ENCODE data around the gene TCHH. TPM values are rescaled to one million over a fixed set of nuclear protein-coding genes. Genes with fewer than 3 reads are reported as not detected.

TCHH gene
- total and polyA plus RNA-seq, 10 of the 15 experiments (the other 5 are each of a cell fraction or from before 2014, with no cell fraction given), result not detected

DNA sequence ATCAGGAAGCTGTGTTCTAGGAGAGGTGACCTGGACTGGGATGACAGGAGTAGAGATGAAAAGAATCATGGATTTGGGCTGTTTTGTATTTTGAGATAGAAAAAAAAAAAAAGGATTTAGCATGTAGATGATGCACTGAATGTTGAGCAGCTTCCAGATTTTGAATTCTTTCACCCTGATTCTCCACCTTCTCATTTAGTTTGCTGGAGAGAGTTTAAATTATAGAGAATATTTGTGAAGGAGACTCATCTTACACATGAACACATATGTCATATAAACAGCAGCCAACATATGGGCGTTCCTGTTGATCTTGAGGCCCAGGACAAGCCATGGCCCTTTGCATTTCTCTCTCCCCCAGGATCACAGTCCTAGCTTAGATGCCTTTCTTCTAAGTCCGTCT lies 36.4 kb upstream of the TCHH start:
- H3K4me2 ChIP-seq (ENCODE audit: control insufficient read depth, insufficient read depth), result no peak overlapping the region
- no peaks in the 10 kb centered on the region for H3K36me3 ChIP-seq (ENCODE audit: control insufficient read depth in 2 of 2, insufficient read depth in 2 of 2, low read length in 1 of 2)
- H2AFZ ChIP-seq (ENCODE audit: control insufficient read depth, low read depth, low read length), result no peak overlapping the region
- 0% methylated on average over 2 of the region's 2 CpGs for WGBS (ENCODE audit: insufficient coverage, insufficient replicate concordance, low lambda C conversion rate, missing lambda C conversion rate)
- CTCF ChIA-PET, result interaction anchor here (0.6 kb wide), 1 partner anchor 19 kb away, joined by 3 read pairs; no protein-coding TSS in a partner anchor
- ATAC-seq (no peak), FAIRE-seq (no peak), DNase-seq (ENCODE audit: low read depth, low spot score) (no peak)
- intact Hi-C loops (cut with micrococcal nuclease; ENCODE audit: unreplicated experiment) (no loop called here), in situ Hi-C loops (cut with MboI) (no loop called here)
- H4K20me1 ChIP-seq (ENCODE audit: control insufficient read depth, insufficient read depth), result no peaks in the 10 kb centered on the region
- SMC1A ChIA-PET (ENCODE audit: uncharacterized antibody, unreplicated experiment), result no interaction called here
- H3K9ac ChIP-seq (ENCODE audit: control insufficient read depth, insufficient read depth, low read length), result no peak overlapping the region
- H3K79me2 ChIP-seq (ENCODE audit: control insufficient read depth, insufficient read depth, low read length), result no peaks in the 10 kb centered on the region
- BruUV-seq (replicated peaks), result no TSS peak
- H3K9me3 ChIP-seq (replicated peaks; ENCODE audit: control insufficient read depth, insufficient read depth, low read length), result peaks cover 6% of the 10 kb centered on the region; the same call in 2 of the 3 replicates
- H3K4me1 ChIP-seq (ENCODE audit: control insufficient read depth, insufficient read depth, low read length), result no peaks in the 10 kb centered on the region
- RAD21 ChIA-PET (ENCODE audit: unreplicated experiment), result no interaction called here
- no peak for TF ChIP-seq ZNF622 (IDR thresholded peaks at IDR 0.05)
- TF ChIP-seq RBBP5 (conservative IDR thresholded peaks at IDR 0.05), result no peak
- TF ChIP-seq BRCA1 (IDR thresholded peaks at IDR 0.05; ENCODE audit: low read depth, low read length), result no peak
- TF ChIP-seq, protein P1, sequence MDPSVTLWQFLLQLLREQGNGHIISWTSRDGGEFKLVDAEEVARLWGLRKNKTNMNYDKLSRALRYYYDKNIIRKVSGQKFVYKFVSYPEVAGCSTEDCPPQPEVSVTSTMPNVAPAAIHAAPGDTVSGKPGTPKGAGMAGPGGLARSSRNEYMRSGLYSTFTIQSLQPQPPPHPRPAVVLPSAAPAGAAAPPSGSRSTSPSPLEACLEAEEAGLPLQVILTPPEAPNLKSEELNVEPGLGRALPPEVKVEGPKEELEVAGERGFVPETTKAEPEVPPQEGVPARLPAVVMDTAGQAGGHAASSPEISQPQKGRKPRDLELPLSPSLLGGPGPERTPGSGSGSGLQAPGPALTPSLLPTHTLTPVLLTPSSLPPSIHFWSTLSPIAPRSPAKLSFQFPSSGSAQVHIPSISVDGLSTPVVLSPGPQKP (IDR thresholded peaks at IDR 0.05; ENCODE audit: low read depth, low read length), result no peak
- no peak for TF ChIP-seq CHD4 (IDR thresholded peaks at IDR 0.05)
- no peak for TF ChIP-seq TCF3 (IDR thresholded peaks at IDR 0.05; ENCODE audit: borderline replicate concordance, insufficient read depth, low read depth, low read length)
- TF ChIP-seq, protein P2, sequence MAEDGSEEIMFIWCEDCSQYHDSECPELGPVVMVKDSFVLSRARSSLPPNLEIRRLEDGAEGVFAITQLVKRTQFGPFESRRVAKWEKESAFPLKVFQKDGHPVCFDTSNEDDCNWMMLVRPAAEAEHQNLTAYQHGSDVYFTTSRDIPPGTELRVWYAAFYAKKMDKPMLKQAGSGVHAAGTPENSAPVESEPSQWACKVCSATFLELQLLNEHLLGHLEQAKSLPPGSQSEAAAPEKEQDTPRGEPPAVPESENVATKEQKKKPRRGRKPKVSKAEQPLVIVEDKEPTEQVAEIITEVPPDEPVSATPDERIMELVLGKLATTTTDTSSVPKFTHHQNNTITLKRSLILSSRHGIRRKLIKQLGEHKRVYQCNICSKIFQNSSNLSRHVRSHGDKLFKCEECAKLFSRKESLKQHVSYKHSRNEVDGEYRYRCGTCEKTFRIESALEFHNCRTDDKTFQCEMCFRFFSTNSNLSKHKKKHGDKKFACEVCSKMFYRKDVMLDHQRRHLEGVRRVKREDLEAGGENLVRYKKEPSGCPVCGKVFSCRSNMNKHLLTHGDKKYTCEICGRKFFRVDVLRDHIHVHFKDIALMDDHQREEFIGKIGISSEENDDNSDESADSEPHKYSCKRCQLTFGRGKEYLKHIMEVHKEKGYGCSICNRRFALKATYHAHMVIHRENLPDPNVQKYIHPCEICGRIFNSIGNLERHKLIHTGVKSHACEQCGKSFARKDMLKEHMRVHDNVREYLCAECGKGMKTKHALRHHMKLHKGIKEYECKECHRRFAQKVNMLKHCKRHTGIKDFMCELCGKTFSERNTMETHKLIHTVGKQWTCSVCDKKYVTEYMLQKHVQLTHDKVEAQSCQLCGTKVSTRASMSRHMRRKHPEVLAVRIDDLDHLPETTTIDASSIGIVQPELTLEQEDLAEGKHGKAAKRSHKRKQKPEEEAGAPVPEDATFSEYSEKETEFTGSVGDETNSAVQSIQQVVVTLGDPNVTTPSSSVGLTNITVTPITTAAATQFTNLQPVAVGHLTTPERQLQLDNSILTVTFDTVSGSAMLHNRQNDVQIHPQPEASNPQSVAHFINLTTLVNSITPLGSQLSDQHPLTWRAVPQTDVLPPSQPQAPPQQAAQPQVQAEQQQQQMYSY (CRISPR knock-in tag; IDR thresholded peaks at IDR 0.05), result no peak
- TF ChIP-seq, protein P3, sequence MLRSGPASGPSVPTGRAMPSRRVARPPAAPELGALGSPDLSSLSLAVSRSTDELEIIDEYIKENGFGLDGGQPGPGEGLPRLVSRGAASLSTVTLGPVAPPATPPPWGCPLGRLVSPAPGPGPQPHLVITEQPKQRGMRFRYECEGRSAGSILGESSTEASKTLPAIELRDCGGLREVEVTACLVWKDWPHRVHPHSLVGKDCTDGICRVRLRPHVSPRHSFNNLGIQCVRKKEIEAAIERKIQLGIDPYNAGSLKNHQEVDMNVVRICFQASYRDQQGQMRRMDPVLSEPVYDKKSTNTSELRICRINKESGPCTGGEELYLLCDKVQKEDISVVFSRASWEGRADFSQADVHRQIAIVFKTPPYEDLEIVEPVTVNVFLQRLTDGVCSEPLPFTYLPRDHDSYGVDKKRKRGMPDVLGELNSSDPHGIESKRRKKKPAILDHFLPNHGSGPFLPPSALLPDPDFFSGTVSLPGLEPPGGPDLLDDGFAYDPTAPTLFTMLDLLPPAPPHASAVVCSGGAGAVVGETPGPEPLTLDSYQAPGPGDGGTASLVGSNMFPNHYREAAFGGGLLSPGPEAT (IDR thresholded peaks at IDR 0.05; ENCODE audit: low read depth), result no peak
- no peak for TF ChIP-seq HDGF (IDR thresholded peaks at IDR 0.05)
- TF ChIP-seq, protein P4, sequence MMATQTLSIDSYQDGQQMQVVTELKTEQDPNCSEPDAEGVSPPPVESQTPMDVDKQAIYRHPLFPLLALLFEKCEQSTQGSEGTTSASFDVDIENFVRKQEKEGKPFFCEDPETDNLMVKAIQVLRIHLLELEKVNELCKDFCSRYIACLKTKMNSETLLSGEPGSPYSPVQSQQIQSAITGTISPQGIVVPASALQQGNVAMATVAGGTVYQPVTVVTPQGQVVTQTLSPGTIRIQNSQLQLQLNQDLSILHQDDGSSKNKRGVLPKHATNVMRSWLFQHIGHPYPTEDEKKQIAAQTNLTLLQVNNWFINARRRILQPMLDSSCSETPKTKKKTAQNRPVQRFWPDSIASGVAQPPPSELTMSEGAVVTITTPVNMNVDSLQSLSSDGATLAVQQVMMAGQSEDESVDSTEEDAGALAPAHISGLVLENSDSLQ (IDR thresholded peaks at IDR 0.05), result no peak
- no peak for TF ChIP-seq SIX5 (IDR thresholded peaks at IDR 0.05; ENCODE audit: low read depth, low read length, severe bottlenecking)
- TF ChIP-seq, protein P5, sequence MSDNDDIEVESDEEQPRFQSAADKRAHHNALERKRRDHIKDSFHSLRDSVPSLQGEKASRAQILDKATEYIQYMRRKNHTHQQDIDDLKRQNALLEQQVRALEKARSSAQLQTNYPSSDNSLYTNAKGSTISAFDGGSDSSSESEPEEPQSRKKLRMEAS (IDR thresholded peaks at IDR 0.05; ENCODE audit: low read depth, low read length), result no peak
- no peak for TF ChIP-seq HDAC2 (IDR thresholded peaks at IDR 0.05)
- H3K27me3 ChIP-seq (replicated peaks in 1 of 2; ENCODE audit: control insufficient read depth in 2 of 2, insufficient read depth in 2 of 2, low read length in 1 of 2), result no peaks in the 10 kb centered on the region
- no peak overlapping the region for H3K4me3 ChIP-seq
- POLR2A ChIA-PET, result no interaction called here
- no peak overlapping the region for H3K27ac ChIP-seq (ENCODE audit: control insufficient read depth, insufficient read depth)
